Activated CD4-positive, alpha-beta T cell treated with anti-CD3 and anti-CD28 coated beads, Interleukin-2, amount 50 U/mL, for 4 hours (primary cell): Measurements from ENCODE around the gene IL23R.
A peak's percentile ranks its signal among the peaks of the same experiment; 100 is the strongest.

Experiments used
- DNase-seq, 2 experiments: peaks; one replicate each; pipeline ENCODE4 v3.0.0-alpha.2; 2020

The IL23R gene

GRCh38 chr1:67150931-67151330 is 15.3 kb upstream of the IL23R start:
- no peak for DNase-seq

GRCh38 chr1:67158401-67158800 is 7.9 kb upstream of the IL23R start:
- no peak for DNase-seq

GRCh38 chr1:67159233-67159632 is 7.0 kb upstream of the IL23R start:
- no peak for DNase-seq

- DNase-seq, result peak in 1 of 2 experiments; percentile 18
These were observed 3.3 kb upstream of the IL23R start for GRCh38 chr1:67162954-67163353.

- no peak for DNase-seq
These were observed 699 bp upstream of the IL23R start for GRCh38 chr1:67165468-67166041.

GRCh38 chr1:67169496-67169895 is 3.2 kb downstream of the IL23R start:
- no peak for DNase-seq

GRCh38 chr1:67169932-67170331 is 3.7 kb downstream of the IL23R start:
- no peak for DNase-seq

GRCh38 chr1:67170751-67171573 is 4.7 kb downstream of the IL23R start:
- DNase-seq, result no peak

GRCh38 chr1:67171574-67171955 is 5.3 kb downstream of the IL23R start:
- no peak for DNase-seq

GRCh38 chr1:67171978-67172377 is 5.7 kb downstream of the IL23R start:
- no peak for DNase-seq

- DNase-seq, result no peak
These were observed 7.7 kb downstream of the IL23R start for GRCh38 chr1:67173988-67174387.

- no peak for DNase-seq
These were observed 8.5 kb downstream of the IL23R start for GRCh38 chr1:67174716-67175284.

GRCh38 chr1:67175530-67176087 is 9.4 kb downstream of the IL23R start:
- DNase-seq, result no peak

- DNase-seq, result no peak
These were observed 18.7 kb downstream of the IL23R start for GRCh38 chr1:67184838-67185421.

GRCh38 chr1:67188137-67188536 is 21.9 kb downstream of the IL23R start:
- no peak for DNase-seq

- DNase-seq, result no peak
These were observed 23.7 kb downstream of the IL23R start for GRCh38 chr1:67189953-67190352.

- no peak for DNase-seq
These were observed 24.2 kb downstream of the IL23R start for GRCh38 chr1:67190410-67190809.

GRCh38 chr1:67190942-67191341 is 24.7 kb downstream of the IL23R start:
- DNase-seq, result no peak

GRCh38 chr1:67191668-67192520 is 25.6 kb downstream of the IL23R start:
- no peak for DNase-seq

GRCh38 chr1:67192902-67193301 is 26.6 kb downstream of the IL23R start:
- DNase-seq, result no peak

GRCh38 chr1:67193704-67194103 is 27.4 kb downstream of the IL23R start:
- DNase-seq, result no peak

- no peak for DNase-seq
These were observed 28.1 kb downstream of the IL23R start for GRCh38 chr1:67194209-67194863.
